HepG2 (cell line): ENCODE results near the gene AGT. TPM values are rescaled to one million over a fixed set of nuclear protein-coding genes. Genes with fewer than 3 reads are reported as not detected.

Experiments
- ATAC-seq: fragments of 200-7000 bp; cut with Tn5 transposase; 3 replicates; pipeline ENCODE4 v1.9.1; 2020; ENCODE audit warnings: mild to moderate bottlenecking, moderate library complexity
- BruUV-seq: library from RNA; stranded (reverse); fragments of 400-500 nt; replicated peaks from 2 replicates; lab custom pipeline; 2021; lab: Mats Ljungman, UMichigan
- CTCF ChIA-PET: fragments of 300-600 bp; formaldehyde crosslinking; extraction: SDS; loops from one replicate; lab custom pipeline; 2021; ENCODE audit warnings: low total read pairs, inconsistent platforms, low intra/inter-chr PET ratio; lab: Yijun Ruan, JAX
- POLR2A ChIA-PET: fragments of 350-600 bp; sonication (Branson Sonifier 250); formaldehyde crosslinking; loops from one replicate; lab custom pipeline; 2020; ENCODE audit warnings: antibody characterized with exemption, inconsistent platforms; lab: Yijun Ruan, JAX
- DNase-seq: peaks from one replicate; pipeline ENCODE4 v3.0.0-alpha.2; 2015; ENCODE audit warnings: low spot score
- FAIRE-seq: peaks from 3 replicates; lab custom pipeline; 2011; peaks lifted over from hg19 to GRCh38; lab: Jason Lieb, UNC
- H2AFZ ChIP-seq: one replicate; pipeline ENCODE4 v1.6.1; 2011; ENCODE audit warnings: low read length, inconsistent platforms
- H3K27ac ChIP-seq: fragments of 300-600 bp; 3 replicates; pipeline ENCODE4 v1.8.0; 2011; ENCODE audit warnings: mixed run types, mild to moderate bottlenecking, mixed read lengths, low read length, inconsistent platforms; ENCODE audit not compliant: insufficient read depth; ENCODE audit errors: extremely low read length
- H3K27me3 ChIP-seq, 2 experiments: fragments of 200-600 bp in 1 of 2; 2 replicates in 1 of 2; 3 replicates in 1 of 2; pipeline versions ENCODE4 v1.6.0 to v1.8.0; 2011; ENCODE audit warnings: low read length in 2 of 2, mild to moderate bottlenecking in 2 of 2, moderate library complexity in 2 of 2, inconsistent platforms in 1 of 2; ENCODE audit not compliant: insufficient read depth in 2 of 2, control insufficient read depth in 1 of 2
- H3K36me3 ChIP-seq, 2 experiments: fragments of 200-600 bp in 1 of 2; replicated peaks in 1 of 2; 2 replicates in 1 of 2; 3 replicates in 1 of 2; pipeline versions ENCODE4 v1.5.1 to v1.8.0; 2011; ENCODE audit warnings: low read length in 2 of 2, inconsistent platforms in 1 of 2; ENCODE audit not compliant: insufficient read depth in 2 of 2, control insufficient read depth in 1 of 2
- H3K4me1 ChIP-seq: 2 replicates; pipeline ENCODE4 v1.5.1; 2012; ENCODE audit warnings: low read length, inconsistent platforms; ENCODE audit not compliant: insufficient read depth
- H3K4me2 ChIP-seq: 2 replicates; pipeline ENCODE4 v1.6.0; 2011; ENCODE audit warnings: low read depth, low read length, inconsistent platforms
- H3K4me3 ChIP-seq, 3 experiments: fragments of 200-600 bp in 1 of 3; sonication (generic), shearing (Covaris generic) in 1 of 3; replicated peaks in 1 of 3; 2 replicates each; pipeline ENCODE4 v1.5.1; 2011 to 2016; ENCODE audit warnings: low read length in 3 of 3, inconsistent platforms in 2 of 3, low read depth in 2 of 3, mild to moderate bottlenecking in 2 of 3, control low read depth in 1 of 3, mixed read lengths in 1 of 3; ENCODE audit not compliant: insufficient read depth in 1 of 3
- H3K79me2 ChIP-seq: one replicate; pipeline ENCODE4 v1.6.1; 2011; ENCODE audit warnings: low read length, inconsistent platforms; ENCODE audit not compliant: insufficient read depth
- H3K9ac ChIP-seq: 2 replicates; pipeline ENCODE4 v1.6.0; 2011; ENCODE audit warnings: mild to moderate bottlenecking, low read depth, low read length, inconsistent platforms; ENCODE audit not compliant: insufficient read depth
- H3K9me3 ChIP-seq: 2 replicates; pipeline ENCODE4 v1.5.1; 2012; ENCODE audit warnings: mild to moderate bottlenecking, low read length
- H4K20me1 ChIP-seq: 2 replicates; pipeline ENCODE4 v1.6.0; 2011; ENCODE audit warnings: inconsistent platforms, mild to moderate bottlenecking, low read length, moderate library complexity; ENCODE audit not compliant: insufficient read depth
- AKNA ChIP-seq: sonication (generic); formaldehyde crosslinking; IDR thresholded peaks from 2 replicates; pipeline ENCODE4 v1.4.0; 2020; ENCODE audit warnings: missing genetic modification reagents, borderline replicate concordance
- ATF3 ChIP-seq: sonication (generic); formaldehyde crosslinking; IDR thresholded peaks from 2 replicates; pipeline ENCODE4 v1.4.0; 2020; ENCODE audit warnings: missing genetic modification reagents
- EED ChIP-seq: sonication (generic); formaldehyde crosslinking; IDR thresholded peaks from 2 replicates; pipeline ENCODE4 v1.5.0; 2020; ENCODE audit warnings: mild to moderate bottlenecking, missing genetic modification reagents
- FIP1L1 ChIP-seq: fragments of 200-400 bp; formaldehyde crosslinking; IDR thresholded peaks from 2 replicates; pipeline ENCODE4 v1.6.1; 2018; ENCODE audit warnings: low read depth, mild to moderate bottlenecking, low read length, moderate library complexity, borderline replicate concordance; ENCODE audit not compliant: insufficient read depth
- MAZ ChIP-seq, 2 experiments: sonication (generic) in 1 of 2; formaldehyde crosslinking in 1 of 2; IDR thresholded peaks; 2 replicates each; pipeline versions ENCODE4 v1.5.0 to v1.6.1; 2012 to 2020; ENCODE audit warnings: low read depth in 2 of 2, mild to moderate bottlenecking in 2 of 2, borderline replicate concordance in 1 of 2, improper control_type of control experiment in 1 of 2, low read length in 1 of 2, missing genetic modification reagents in 1 of 2, moderate library complexity in 1 of 2
- MLX ChIP-seq: IDR thresholded peaks from 2 replicates; pipeline ENCODE4 v1.6.1; 2016
- NFKBIZ ChIP-seq: IDR thresholded peaks from 2 replicates; pipeline ENCODE4 v1.6.1; 2018; ENCODE audit warnings: missing genetic modification reagents, missing compliant biosample characterization
- POLR2AphosphoS5 ChIP-seq: IDR thresholded peaks from 2 replicates; pipeline ENCODE4 v1.6.1; 2012; ENCODE audit warnings: low read depth, low read length
- SMAD1 ChIP-seq: sonication (generic); formaldehyde crosslinking; IDR thresholded peaks from 2 replicates; pipeline ENCODE4 v1.4.0; 2020; ENCODE audit warnings: missing genetic modification reagents, low read depth, mild to moderate bottlenecking, borderline replicate concordance
- ZFP91 ChIP-seq: sonication (generic); formaldehyde crosslinking; IDR thresholded peaks from 2 replicates; pipeline ENCODE4 v1.9.0; 2022; ENCODE audit warnings: missing genetic modification reagents, mild to moderate bottlenecking, borderline replicate concordance
- ZNF232 ChIP-seq: sonication (generic); formaldehyde crosslinking; IDR thresholded peaks from 2 replicates; pipeline ENCODE4 v1.4.0; 2020; ENCODE audit warnings: missing genetic modification reagents, borderline replicate concordance
- WGBS: methylation state at CpG from one replicate; pipeline ENCODE4 v1.1.6; 2017; ENCODE audit warnings: low lambda C conversion rate; 5-methylcytosine and 5-hydroxymethylcytosine counted together
- in situ Hi-C: cut with HindIII; loops from 2 replicates; pipeline ENCODE4 v1.10.0; 2017; ENCODE audit warnings: low pct_unique_long_range_greater_than_20kb; ENCODE audit not compliant: extremely low pct_ligation_motif_present
- intact Hi-C: fragments of 100-400 bp; cut with micrococcal nuclease; formaldehyde crosslinking; loops from one replicate; pipeline ENCODE4 v1.10.0; 2022; ENCODE audit not compliant: unreplicated experiment
- polyA plus RNA-seq, 8 experiments: library from polyadenylated mRNA; depleted of rRNA in 3 of 8; stranded (reverse) in 7 of 8; unstranded in 1 of 8; fragments of >200 nt; fragmentation: Illumina TruSeq in 4 of 8; extraction: Trizol in 4 of 8; gene quantifications; 2 replicates each; pipeline versions ENCODE4 v1.2.1 to v1.2.3, GENCODE V29; 2011 to 2016; ENCODE audit warnings: low read depth in 4 of 8, missing spikeins in 1 of 8, mixed read lengths in 1 of 8; ENCODE audit not compliant: insufficient read depth in 1 of 8
- total RNA-seq, 5 experiments: library from RNA; depleted of rRNA; stranded (reverse); fragments of >200 nt; fragmentation: Illumina TruSeq; extraction: Trizol; gene quantifications; 2 replicates each; pipeline ENCODE4 v1.2.3, GENCODE V29; 2016; ENCODE audit warnings: low read depth in 1 of 5

The AGT gene
- total and polyA plus RNA-seq, 2 of the 13 experiments (the other 11 are each of a cell fraction or from before 2014, with no cell fraction given), result 892 to 2,071 TPM

GRCh38 chr1:230696722-230697437 lies 17.0 kb downstream of the AGT start (continued):
- TF ChIP-seq AKNA (no peak), MAZ (IDR thresholded peaks at IDR 0.05; ENCODE audit: borderline replicate concordance, low read depth, low read length) (no peak), MAZ (CRISPR knock-in tag; IDR thresholded peaks at IDR 0.05; ENCODE audit: low read depth) (no peak)

- H3K27me3 ChIP-seq, result no peaks in the 10 kb centered on the region
- CTCF ChIA-PET, result no interaction called here
- H3K36me3 ChIP-seq, result peaks cover 5 to 32% of the 10 kb centered on the region in 2 experiments; a peak in 4 of 5 replicates
- WGBS, result 98% methylated on average over 8 of the region's 8 CpGs
- no peaks in the 10 kb centered on the region for H3K79me2 ChIP-seq
- BruUV-seq, result no TSS peak
- H2AFZ ChIP-seq, result no peak overlapping the region
- intact Hi-C loops, result no loop called here
- peaks cover 32% of the 10 kb centered on the region for H3K4me1 ChIP-seq
- H3K4me3 ChIP-seq, result no peak overlapping the region
- DNase-seq (no peak), ATAC-seq (no peak), FAIRE-seq (no peak)
- H4K20me1 ChIP-seq, result no peaks in the 10 kb centered on the region
- H3K4me2 ChIP-seq, result no peak overlapping the region
- H3K9ac ChIP-seq, result no peak overlapping the region
- no peaks in the 10 kb centered on the region for H3K9me3 ChIP-seq
- POLR2A ChIA-PET, result no interaction called here
- in situ Hi-C loops, result no loop called here
- H3K27ac ChIP-seq, result no peak overlapping the region
- TF ChIP-seq FIP1L1, result no peak
- TF ChIP-seq ATF3 (CRISPR knock-in tag), result no peak
- no peak for TF ChIP-seq ZNF232 (CRISPR knock-in tag)
- no peak for TF ChIP-seq MLX (CRISPR knock-in tag)
- TF ChIP-seq EED (CRISPR knock-in tag), result no peak
- TF ChIP-seq ZFP91, result no peak
- TF ChIP-seq SMAD1 (CRISPR knock-in tag), result no peak
- TF ChIP-seq POLR2AphosphoS5, result no peak
- no peak for TF ChIP-seq NFKBIZ (CRISPR knock-in tag)
Observed at GRCh38 chr1:230696218-230696617, 17.7 kb downstream of the AGT start.
